GM18511 (cell line): ENCODE data around the gene TAMALIN.

Experiments
- ATAC-seq: cut with Tn5 transposase; IDR thresholded peaks from one replicate; pipeline ENCODE4 v1.9.1; 2021; ENCODE audit warnings: mild to moderate bottlenecking, moderate library complexity; ENCODE audit not compliant: unreplicated experiment

The TAMALIN gene

GRCh38 chr12:52013626-52014310, 7.0 kb downstream of the TAMALIN start:
- no peak for ATAC-seq

GRCh38 chr12:52014567-52015530, 8.1 kb downstream of the TAMALIN start:
- no peak for ATAC-seq

- no peak for ATAC-seq
Observed at GRCh38 chr12:52015532-52016041, 8.8 kb downstream of the TAMALIN start.

- ATAC-seq, result no peak
Observed at GRCh38 chr12:52018433-52019112, 11.8 kb downstream of the TAMALIN start.

GRCh38 chr12:52019113-52019770, 12.5 kb downstream of the TAMALIN start:
- ATAC-seq, result no peak

- peak; percentile 51 for ATAC-seq
Observed at GRCh38 chr12:52020539-52021336, 14.0 kb downstream of the TAMALIN start.

GRCh38 chr12:52022841-52023181, 16.1 kb downstream of the TAMALIN start:
- ATAC-seq, result no peak

- ATAC-seq, result no peak
Observed at GRCh38 chr12:52023182-52023975, 16.6 kb downstream of the TAMALIN start.

GRCh38 chr12:52023976-52024688, 17.4 kb downstream of the TAMALIN start:
- no peak for ATAC-seq

GRCh38 chr12:52024845-52025230, 18.1 kb downstream of the TAMALIN start:
- no peak for ATAC-seq

- no peak for ATAC-seq
Observed at GRCh38 chr12:52026263-52026662, 19.5 kb downstream of the TAMALIN start.

GRCh38 chr12:52027085-52027843, 20.5 kb downstream of the TAMALIN start:
- no peak for ATAC-seq

- ATAC-seq, result no peak
Observed at GRCh38 chr12:52029685-52030084, 22.9 kb downstream of the TAMALIN start.

GRCh38 chr12:52032446-52032803, 25.7 kb downstream of the TAMALIN start:
- ATAC-seq, result no peak

- peak; percentile 95 for ATAC-seq
Observed at GRCh38 chr12:52032804-52033445, 26.2 kb downstream of the TAMALIN start.

- no peak for ATAC-seq
Observed at GRCh38 chr12:52033446-52034140, 26.8 kb downstream of the TAMALIN start.

GRCh38 chr12:52035190-52035589, 28.4 kb downstream of the TAMALIN start:
- ATAC-seq, result no peak
